HepG2 (cell line): ENCODE results near the gene LEFTY2.

Experiments
- NR1H2 ChIP-seq: sonication (generic); formaldehyde crosslinking; IDR thresholded peaks from 2 replicates; pipeline ENCODE4 v1.8.1; 2022; ENCODE audit warnings: low read depth, missing genetic modification reagents, borderline replicate concordance
- ZNF331 ChIP-seq: sonication (generic); formaldehyde crosslinking; IDR thresholded peaks from 2 replicates; pipeline ENCODE4 v1.4.0; 2020; ENCODE audit warnings: missing genetic modification reagents
- TF ChIP-seq, protein P1 (sequence below): sonication (generic); formaldehyde crosslinking; IDR thresholded peaks from 2 replicates; pipeline ENCODE4 v1.5.0; 2020; ENCODE audit warnings: mild to moderate bottlenecking, missing genetic modification reagents, moderate library complexity

DNA sequence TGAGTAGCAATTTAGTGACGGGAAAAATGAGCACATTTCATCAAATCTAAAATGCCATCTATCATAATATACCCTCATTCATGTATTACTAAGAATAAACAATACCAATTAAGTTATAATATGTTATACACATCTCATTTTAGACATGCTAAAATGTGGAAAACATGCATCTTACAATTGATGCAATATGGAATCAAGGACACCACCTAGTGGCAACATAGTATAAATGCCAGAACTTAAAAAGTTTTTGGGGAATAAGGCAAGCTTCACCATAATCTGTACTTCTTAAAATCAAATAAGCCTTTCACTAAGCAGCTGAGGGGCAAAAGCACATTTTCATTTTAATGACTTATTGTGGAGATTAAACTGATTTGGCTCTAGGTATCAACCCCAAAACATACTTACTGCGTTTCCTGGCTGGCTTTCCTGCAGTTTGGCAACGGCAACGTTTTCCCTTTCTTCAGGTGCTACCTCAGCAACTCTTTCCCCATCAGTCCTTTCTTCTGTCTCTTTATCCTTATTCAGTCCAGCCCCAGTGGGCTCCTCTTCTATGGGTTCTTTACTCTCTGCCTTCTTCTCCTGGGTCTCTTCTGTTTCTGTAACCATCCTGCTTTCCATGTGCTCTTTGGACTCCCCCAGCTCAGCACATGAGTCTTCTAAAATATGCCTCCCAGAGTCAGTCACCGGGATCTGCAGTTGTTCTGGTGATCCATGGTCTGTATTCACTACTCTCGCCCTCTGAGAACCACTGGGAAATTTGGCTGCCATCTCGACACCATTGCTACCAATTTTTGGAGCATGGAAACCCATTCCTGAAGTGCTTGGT lies 46.7 kb upstream of the LEFTY2 start:
- TF ChIP-seq, protein P1, sequence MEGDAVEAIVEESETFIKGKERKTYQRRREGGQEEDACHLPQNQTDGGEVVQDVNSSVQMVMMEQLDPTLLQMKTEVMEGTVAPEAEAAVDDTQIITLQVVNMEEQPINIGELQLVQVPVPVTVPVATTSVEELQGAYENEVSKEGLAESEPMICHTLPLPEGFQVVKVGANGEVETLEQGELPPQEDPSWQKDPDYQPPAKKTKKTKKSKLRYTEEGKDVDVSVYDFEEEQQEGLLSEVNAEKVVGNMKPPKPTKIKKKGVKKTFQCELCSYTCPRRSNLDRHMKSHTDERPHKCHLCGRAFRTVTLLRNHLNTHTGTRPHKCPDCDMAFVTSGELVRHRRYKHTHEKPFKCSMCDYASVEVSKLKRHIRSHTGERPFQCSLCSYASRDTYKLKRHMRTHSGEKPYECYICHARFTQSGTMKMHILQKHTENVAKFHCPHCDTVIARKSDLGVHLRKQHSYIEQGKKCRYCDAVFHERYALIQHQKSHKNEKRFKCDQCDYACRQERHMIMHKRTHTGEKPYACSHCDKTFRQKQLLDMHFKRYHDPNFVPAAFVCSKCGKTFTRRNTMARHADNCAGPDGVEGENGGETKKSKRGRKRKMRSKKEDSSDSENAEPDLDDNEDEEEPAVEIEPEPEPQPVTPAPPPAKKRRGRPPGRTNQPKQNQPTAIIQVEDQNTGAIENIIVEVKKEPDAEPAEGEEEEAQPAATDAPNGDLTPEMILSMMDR = peak; percentile 61
- no peak for TF ChIP-seq NR1H2 (CRISPR knock-in tag)
- TF ChIP-seq ZNF331 (CRISPR knock-in tag) = no peak
